ENCODE results near the gene SLC27A4. TPM values are rescaled to one million over a fixed set of nuclear protein-coding genes. Genes with fewer than 3 reads are reported as not detected.

The SLC27A4 gene
- total RNA-seq, 2 donors from 2014 or later = 15.0 to 17.1 TPM

GRCh38 chr9:128349125-128349524 is 8.8 kb downstream of the SLC27A4 start:
- TF ChIP-seq POLR2A (IDR thresholded peaks at IDR 0.05) (no peak), CTCF (IDR thresholded peaks at IDR 0.05) (no peak)
- H3K27me3 ChIP-seq = no peaks in the 10 kb centered on the region
- H3K9me3 ChIP-seq = no peaks in the 10 kb centered on the region
- 79 to 83% methylated on average over 2 of the region's 2 CpGs for WGBS, 2 donors
- no peaks in the 10 kb centered on the region for H3K4me1 ChIP-seq
- no peak overlapping the region for H3K4me3 ChIP-seq
- intact Hi-C loops (cut with DNase I) = no loop called here
- peaks cover 0 to 17% of the 10 kb centered on the region in 2 donors for H3K36me3 ChIP-seq (replicated peaks in 1 of 2; ENCODE audit: insufficient read depth in 1 of 2, low read depth in 2 of 2)
- DNase-seq (no peak), ATAC-seq (no peak)
- H3K27ac ChIP-seq = no peak overlapping the region

GRCh38 chr9:128349772-128350171 is 9.4 kb downstream of the SLC27A4 start:
- Histone ChIP-seq H3K27ac (no peak overlapping the region), H3K9me3 (no peaks in the 10 kb centered on the region), H3K4me1 (no peaks in the 10 kb centered on the region), H3K4me3 (no peak overlapping the region), H3K36me3 (replicated peaks in 1 of 2; ENCODE audit: insufficient read depth in 1 of 2, low read depth in 2 of 2) (peaks cover 0 to 15% of the 10 kb centered on the region in 2 donors), H3K27me3 (no peaks in the 10 kb centered on the region)
- 90 to 100% methylated on average over 1 to 6 of the region's 6 CpGs for WGBS, 2 donors
- ATAC-seq (no peak), DNase-seq (no peak)
- intact Hi-C loops (cut with DNase I) = no loop called here
- no peak for TF ChIP-seq POLR2A (IDR thresholded peaks at IDR 0.05)
- no peak for TF ChIP-seq CTCF (IDR thresholded peaks at IDR 0.05)

- intact Hi-C loops (cut with DNase I) = no loop called here
- Histone ChIP-seq H3K4me1 (no peaks in the 10 kb centered on the region), H3K27me3 (no peaks in the 10 kb centered on the region), H3K9me3 (no peaks in the 10 kb centered on the region), H3K27ac (no peak overlapping the region), H3K4me3 (no peak overlapping the region), H3K36me3 (replicated peaks in 1 of 2; ENCODE audit: insufficient read depth in 1 of 2, low read depth in 2 of 2) (peaks cover 0 to 7% of the 10 kb centered on the region in 2 donors)
- ATAC-seq (peak; percentile 14), DNase-seq (no peak)
- TF ChIP-seq CTCF (IDR thresholded peaks at IDR 0.05) (no peak), POLR2A (IDR thresholded peaks at IDR 0.05) (no peak)
- 94 to 97% methylated on average over 6 to 19 of the region's 19 CpGs for WGBS, 2 donors
Observed at GRCh38 chr9:128355451-128355850, 15.1 kb downstream of the SLC27A4 start.

GRCh38 chr9:128358090-128358489 is 17.8 kb downstream of the SLC27A4 start:
- intact Hi-C loops (cut with DNase I) = no loop called here
- Histone ChIP-seq H3K27me3 (no peaks in the 10 kb centered on the region), H3K36me3 (replicated peaks in 1 of 2; ENCODE audit: insufficient read depth in 1 of 2, low read depth in 2 of 2) (peaks cover 0 to 6% of the 10 kb centered on the region in 2 donors), H3K4me3 (no peak overlapping the region), H3K27ac (no peak overlapping the region), H3K4me1 (peaks cover 15% of the 10 kb centered on the region), H3K9me3 (no peaks in the 10 kb centered on the region)
- ATAC-seq (no peak), DNase-seq (no peak)
- TF ChIP-seq CTCF (IDR thresholded peaks at IDR 0.05) (no peak), POLR2A (IDR thresholded peaks at IDR 0.05) (no peak)
- 77 to 84% methylated on average over 7 to 8 of the region's 8 CpGs for WGBS, 2 donors

GRCh38 chr9:128358861-128359260 is 18.5 kb downstream of the SLC27A4 start:
- Histone ChIP-seq H3K27ac (no peak overlapping the region), H3K36me3 (replicated peaks in 1 of 2; ENCODE audit: insufficient read depth in 1 of 2, low read depth in 2 of 2) (peaks cover 0 to 6% of the 10 kb centered on the region in 2 donors), H3K4me3 (no peak overlapping the region), H3K9me3 (no peaks in the 10 kb centered on the region), H3K4me1 (peaks cover 15% of the 10 kb centered on the region), H3K27me3 (no peaks in the 10 kb centered on the region)
- intact Hi-C loops (cut with DNase I) = no loop called here
- no peak for DNase-seq
- 63 to 66% methylated on average over 3 to 4 of the region's 4 CpGs for WGBS, 2 donors
- ATAC-seq = no peak
- TF ChIP-seq POLR2A (IDR thresholded peaks at IDR 0.05) = no peak
- TF ChIP-seq CTCF (IDR thresholded peaks at IDR 0.05) = no peak
